PC-9 (cell line): ENCODE data around the gene TNFAIP6.

Source experiments
- EZH2 ChIP-seq: fragments of 200-600 bp; sonication (generic); IDR thresholded peaks from 2 replicates; pipeline ENCODE4 v1.8.0; 2017; ENCODE audit warnings: antibody characterized with exemption, low read depth
- TF ChIP-seq, protein P1 (sequence below): fragments of 200-600 bp; sonication (generic); conservative IDR thresholded peaks from 2 replicates; pipeline ENCODE4 v1.6.1; 2017; ENCODE audit warnings: mixed run types, antibody characterized with exemption, mild to moderate bottlenecking, moderate library complexity

DNA sequence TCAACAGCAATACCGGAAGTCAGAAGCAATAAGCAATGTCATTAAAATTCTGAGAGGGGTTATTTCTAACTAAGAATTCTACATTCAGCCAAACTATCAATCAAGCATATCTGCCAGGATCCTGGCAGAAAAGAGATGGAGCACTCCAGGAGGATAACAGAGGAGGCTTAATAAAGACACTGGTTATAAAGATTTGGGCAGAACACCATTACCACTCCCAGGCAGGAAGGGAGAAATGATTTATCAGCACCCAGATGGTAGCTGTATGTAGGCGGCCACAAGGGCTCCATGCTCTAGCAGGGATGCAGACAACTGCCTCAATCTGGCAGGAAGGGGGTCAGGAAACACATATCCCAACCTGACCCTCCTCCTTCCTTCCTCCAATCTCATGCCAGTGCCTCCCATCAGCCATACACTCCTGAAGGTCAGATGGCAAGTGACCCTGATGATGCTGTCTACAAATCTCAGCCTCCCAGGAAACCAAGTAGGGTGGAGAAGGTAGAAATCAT lies 20.5 kb upstream of the TNFAIP6 start:
- TF ChIP-seq, protein P1, sequence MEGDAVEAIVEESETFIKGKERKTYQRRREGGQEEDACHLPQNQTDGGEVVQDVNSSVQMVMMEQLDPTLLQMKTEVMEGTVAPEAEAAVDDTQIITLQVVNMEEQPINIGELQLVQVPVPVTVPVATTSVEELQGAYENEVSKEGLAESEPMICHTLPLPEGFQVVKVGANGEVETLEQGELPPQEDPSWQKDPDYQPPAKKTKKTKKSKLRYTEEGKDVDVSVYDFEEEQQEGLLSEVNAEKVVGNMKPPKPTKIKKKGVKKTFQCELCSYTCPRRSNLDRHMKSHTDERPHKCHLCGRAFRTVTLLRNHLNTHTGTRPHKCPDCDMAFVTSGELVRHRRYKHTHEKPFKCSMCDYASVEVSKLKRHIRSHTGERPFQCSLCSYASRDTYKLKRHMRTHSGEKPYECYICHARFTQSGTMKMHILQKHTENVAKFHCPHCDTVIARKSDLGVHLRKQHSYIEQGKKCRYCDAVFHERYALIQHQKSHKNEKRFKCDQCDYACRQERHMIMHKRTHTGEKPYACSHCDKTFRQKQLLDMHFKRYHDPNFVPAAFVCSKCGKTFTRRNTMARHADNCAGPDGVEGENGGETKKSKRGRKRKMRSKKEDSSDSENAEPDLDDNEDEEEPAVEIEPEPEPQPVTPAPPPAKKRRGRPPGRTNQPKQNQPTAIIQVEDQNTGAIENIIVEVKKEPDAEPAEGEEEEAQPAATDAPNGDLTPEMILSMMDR, result no peak
- TF ChIP-seq EZH2, result no peak
